Activated CD4-positive, alpha-beta T cell treated with anti-CD3 and anti-CD28 coated beads, Interleukin-2, amount 50 U/mL, for 16 hours (primary cell): ENCODE results near the gene MAML3.

ENCODE experiments used
- DNase-seq: peaks from one replicate; pipeline ENCODE4 v3.0.0-alpha.2; 2020

MAML3 gene

GRCh38 chr4:139669335-139669734 is 484.6 kb downstream of the MAML3 start:
- DNase-seq: no peak

GRCh38 chr4:139668658-139669201 is 485.3 kb downstream of the MAML3 start:
- no peak for DNase-seq

- DNase-seq: no peak
Observed at GRCh38 chr4:139668036-139668435, 485.9 kb downstream of the MAML3 start.
